ENCODE measurements around the gene C1orf159.
"Not testable (repeated sequence)": the region's sequence is repeated elsewhere in the genome, so short reads cannot be mapped to it uniquely, and the experiment has no call there.

The C1orf159 gene

GRCh38 chr1:1142844-1143243 lies 27.0 kb upstream of the C1orf159 start:
- no peaks in the 10 kb centered on the region for H3K36me3 ChIP-seq (ENCODE audit: low read depth)
- DNase-seq (ENCODE audit: low spot score): no peak
- no peak overlapping the region for H3K27ac ChIP-seq (ENCODE audit: poor library complexity, severe bottlenecking)
- H3K9me3 ChIP-seq (ENCODE audit: severe bottlenecking): no peaks in the 10 kb centered on the region
- TF ChIP-seq CTCF (IDR thresholded peaks at IDR 0.05; ENCODE audit: poor library complexity, severe bottlenecking): no peak
- ATAC-seq (ENCODE audit: low read depth): no peak
- H3K4me1 ChIP-seq (ENCODE audit: insufficient read depth, poor library complexity, severe bottlenecking): peaks cover 4% of the 10 kb centered on the region
- H3K4me3 ChIP-seq (ENCODE audit: severe bottlenecking): no peak overlapping the region
- no peaks in the 10 kb centered on the region for H3K27me3 ChIP-seq (ENCODE audit: insufficient read depth, poor library complexity, severe bottlenecking)

- not testable (repeated sequence) for ATAC-seq (ENCODE audit: low read depth); H3K36me3 ChIP-seq (ENCODE audit: low read depth); H3K27me3 ChIP-seq (ENCODE audit: insufficient read depth, poor library complexity, severe bottlenecking); H3K9me3 ChIP-seq (ENCODE audit: severe bottlenecking); H3K4me1 ChIP-seq (ENCODE audit: insufficient read depth, poor library complexity, severe bottlenecking); DNase-seq (ENCODE audit: low spot score); H3K27ac ChIP-seq (ENCODE audit: poor library complexity, severe bottlenecking); H3K4me3 ChIP-seq (ENCODE audit: severe bottlenecking)
These were observed 26.5 kb upstream of the C1orf159 start for GRCh38 chr1:1142352-1142751.

GRCh38 chr1:1141911-1142250 lies 26.0 kb upstream of the C1orf159 start:
- DNase-seq (ENCODE audit: low spot score) (no peak), ATAC-seq (ENCODE audit: low read depth) (no peak)
- no peaks in the 10 kb centered on the region for H3K36me3 ChIP-seq (ENCODE audit: low read depth)
- peaks cover 5% of the 10 kb centered on the region for H3K27me3 ChIP-seq (ENCODE audit: insufficient read depth, poor library complexity, severe bottlenecking)
- peaks cover 4% of the 10 kb centered on the region for H3K4me1 ChIP-seq (ENCODE audit: insufficient read depth, poor library complexity, severe bottlenecking)
- no peak for TF ChIP-seq CTCF (IDR thresholded peaks at IDR 0.05; ENCODE audit: poor library complexity, severe bottlenecking)
- H3K4me3 ChIP-seq (ENCODE audit: severe bottlenecking): no peak overlapping the region
- no peaks in the 10 kb centered on the region for H3K9me3 ChIP-seq (ENCODE audit: severe bottlenecking)
- H3K27ac ChIP-seq (ENCODE audit: poor library complexity, severe bottlenecking): no peak overlapping the region

GRCh38 chr1:1141244-1141910 lies 25.5 kb upstream of the C1orf159 start:
- no peak for TF ChIP-seq CTCF (IDR thresholded peaks at IDR 0.05; ENCODE audit: poor library complexity, severe bottlenecking)
- DNase-seq (ENCODE audit: low spot score) (no peak), ATAC-seq (ENCODE audit: low read depth) (no peak)
- Histone ChIP-seq H3K27me3 (ENCODE audit: insufficient read depth, poor library complexity, severe bottlenecking) (peaks cover 10% of the 10 kb centered on the region), H3K27ac (ENCODE audit: poor library complexity, severe bottlenecking) (no peak overlapping the region), H3K4me1 (ENCODE audit: insufficient read depth, poor library complexity, severe bottlenecking) (peaks cover 4% of the 10 kb centered on the region), H3K36me3 (ENCODE audit: low read depth) (no peaks in the 10 kb centered on the region), H3K4me3 (ENCODE audit: severe bottlenecking) (no peak overlapping the region), H3K9me3 (ENCODE audit: severe bottlenecking) (no peaks in the 10 kb centered on the region)

DNA sequence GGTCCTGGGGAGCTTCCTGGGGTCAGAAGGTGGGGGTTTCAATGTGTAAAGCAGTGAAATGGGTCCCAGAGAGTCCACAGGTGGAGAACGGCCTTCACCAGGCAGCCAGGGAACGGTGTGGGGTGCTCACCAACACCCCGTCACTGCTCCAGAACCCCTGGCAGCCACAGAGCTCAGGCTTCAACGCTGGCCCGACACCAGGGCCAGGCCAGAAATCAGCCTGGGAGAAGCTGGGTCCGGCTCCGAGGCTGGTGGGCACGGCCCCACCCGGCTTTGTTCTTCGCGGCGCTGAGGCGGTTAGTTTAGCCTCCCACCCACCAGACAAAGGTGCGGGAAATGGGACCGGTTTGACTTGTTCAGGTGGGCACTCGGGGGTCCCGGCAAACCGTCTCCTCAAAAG lies 24.8 kb upstream of the C1orf159 start:
- Histone ChIP-seq H3K27ac (ENCODE audit: poor library complexity, severe bottlenecking) (no peak overlapping the region), H3K9me3 (ENCODE audit: severe bottlenecking) (no peaks in the 10 kb centered on the region), H3K4me3 (ENCODE audit: severe bottlenecking) (no peak overlapping the region), H3K4me1 (ENCODE audit: insufficient read depth, poor library complexity, severe bottlenecking) (peaks cover 4% of the 10 kb centered on the region), H3K36me3 (ENCODE audit: low read depth) (no peaks in the 10 kb centered on the region), H3K27me3 (ENCODE audit: insufficient read depth, poor library complexity, severe bottlenecking) (peaks cover 14% of the 10 kb centered on the region)
- no peak for DNase-seq (ENCODE audit: low spot score)
- no peak for TF ChIP-seq CTCF (IDR thresholded peaks at IDR 0.05; ENCODE audit: poor library complexity, severe bottlenecking)
- ATAC-seq (ENCODE audit: low read depth): no peak
